Choroid plexus epithelial cell (primary cell): ENCODE measurements around the gene RTTN.

ENCODE experiments used
- DNase-seq: peaks from one replicate; pipeline ENCODE4 v3.0.0-alpha.2; 2010; ENCODE audit warnings: low read depth
- H3K4me3 ChIP-seq: 2 replicates; pipeline ENCODE4 v1.5.1; 2011; ENCODE audit warnings: low read depth, mild to moderate bottlenecking, control low read depth, low read length, moderate library complexity
- CTCF ChIP-seq: conservative IDR thresholded peaks from 2 replicates; pipeline ENCODE4 v1.5.1; 2011; ENCODE audit warnings: low read depth, mild to moderate bottlenecking, control low read depth, inconsistent platforms, low read length, moderate library complexity

The RTTN gene

DNA sequence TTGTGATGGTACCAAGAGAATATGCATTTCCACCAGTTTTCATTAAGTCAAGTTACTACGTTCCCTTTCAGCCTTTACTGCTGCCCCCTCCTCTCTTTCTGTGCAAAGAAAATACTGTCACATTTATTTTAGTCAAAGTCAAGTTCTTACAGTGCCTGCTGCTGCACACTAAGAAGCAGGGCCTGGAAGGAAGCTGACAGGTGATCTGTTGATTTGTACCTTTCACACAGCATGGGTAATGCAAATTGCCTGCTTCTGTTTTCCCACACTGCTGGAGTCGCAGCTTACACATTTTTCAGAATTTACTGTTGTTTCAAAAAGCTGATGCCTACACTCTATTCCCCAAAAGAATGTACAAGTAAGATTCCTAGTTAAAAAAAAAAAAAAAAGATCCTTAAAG, 209.1 kb downstream of the RTTN start:
- no peak for DNase-seq
- no peak for TF ChIP-seq CTCF
- H3K4me3 ChIP-seq, result no peak overlapping the region

DNA sequence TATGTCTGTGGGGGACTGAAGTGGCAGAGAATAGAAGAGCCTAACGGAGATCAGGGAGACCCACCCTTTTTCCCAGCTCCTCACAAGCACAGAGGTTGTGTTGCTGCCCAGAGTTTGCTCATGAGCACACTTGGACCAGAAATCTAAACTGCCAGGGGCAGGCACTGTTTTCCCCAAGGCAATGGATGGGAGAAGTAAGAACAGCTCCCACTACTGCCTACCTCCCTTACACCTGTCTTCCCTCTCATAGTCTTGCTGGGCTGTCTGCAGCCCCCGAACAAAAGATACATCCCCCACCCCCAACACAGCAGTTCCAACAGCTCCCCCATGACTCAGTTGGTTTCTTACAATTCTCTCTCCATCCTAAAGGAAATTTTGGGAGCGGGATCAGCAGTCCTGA, 209.7 kb downstream of the RTTN start:
- TF ChIP-seq CTCF, result no peak
- no peak for DNase-seq
- H3K4me3 ChIP-seq, result no peak overlapping the region

- peak; percentile 36 for DNase-seq
- no peak for TF ChIP-seq CTCF
- no peak overlapping the region for H3K4me3 ChIP-seq
Observed at GRCh38 chr18:69992776-69993175, 212.7 kb downstream of the RTTN start.

DNA sequence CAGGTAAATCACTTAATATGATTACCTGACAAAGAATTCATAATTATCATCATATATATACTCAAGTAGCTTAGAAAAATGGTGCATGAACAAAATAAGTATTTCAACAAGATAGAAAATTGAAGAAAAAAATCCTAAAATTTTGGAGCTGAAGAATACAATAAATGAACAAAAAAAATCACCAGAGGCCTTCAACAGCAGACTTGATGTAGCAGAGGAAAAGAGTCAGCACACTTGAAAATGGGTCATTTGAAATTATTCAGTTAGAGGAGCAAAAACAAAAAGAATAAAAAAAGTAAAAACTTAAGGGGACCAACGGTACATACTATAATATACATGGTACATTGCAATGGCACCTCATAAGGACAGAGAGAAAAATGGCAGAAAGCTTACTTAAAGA, 217.6 kb downstream of the RTTN start:
- no peak overlapping the region for H3K4me3 ChIP-seq
- no peak for TF ChIP-seq CTCF
- no peak for DNase-seq

DNA sequence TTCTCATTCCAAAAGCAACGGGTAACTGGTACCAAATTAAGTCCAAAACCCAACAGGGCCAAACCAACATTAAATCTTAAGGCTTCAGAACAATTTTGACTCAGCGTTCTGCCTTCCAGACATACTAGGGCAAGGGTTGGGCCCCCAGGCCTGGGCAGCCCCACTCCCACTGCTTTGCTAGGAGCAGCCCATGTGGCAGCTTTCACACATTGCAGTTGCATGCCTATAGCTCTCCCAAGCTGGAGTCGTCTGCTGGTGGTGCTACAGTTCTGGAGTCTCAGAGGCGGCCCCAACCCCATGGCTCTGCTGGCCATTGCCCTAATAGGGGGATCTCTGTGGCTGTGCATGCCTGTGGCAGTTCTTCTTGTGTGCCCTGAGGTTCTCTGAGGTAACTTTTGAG, 220.2 kb downstream of the RTTN start:
- DNase-seq, result no peak

DNA sequence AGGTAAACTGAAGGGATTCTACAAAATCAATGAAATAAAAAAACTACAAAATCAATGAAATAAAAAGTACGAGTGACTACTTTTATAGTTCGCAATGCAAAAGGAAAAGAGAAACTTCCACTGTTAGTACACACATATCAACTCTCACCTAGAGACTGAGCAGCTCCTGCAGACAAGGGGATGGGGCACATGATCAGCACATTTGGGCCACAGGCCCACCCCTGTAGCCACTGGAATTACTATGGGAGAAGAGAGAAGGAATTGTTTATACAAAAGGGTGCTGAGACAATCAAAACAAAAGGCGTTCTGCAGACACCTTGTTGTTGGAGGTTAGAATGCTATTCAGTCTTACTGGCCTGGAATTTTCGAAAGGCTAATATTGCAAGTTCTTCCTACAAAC, 223.1 kb downstream of the RTTN start:
- H3K4me3 ChIP-seq, result no peak overlapping the region
- no peak for TF ChIP-seq CTCF

More for the DNA sequence above, 220.2 kb downstream of the RTTN start:
- no peak overlapping the region for H3K4me3 ChIP-seq
- no peak for TF ChIP-seq CTCF

DNA sequence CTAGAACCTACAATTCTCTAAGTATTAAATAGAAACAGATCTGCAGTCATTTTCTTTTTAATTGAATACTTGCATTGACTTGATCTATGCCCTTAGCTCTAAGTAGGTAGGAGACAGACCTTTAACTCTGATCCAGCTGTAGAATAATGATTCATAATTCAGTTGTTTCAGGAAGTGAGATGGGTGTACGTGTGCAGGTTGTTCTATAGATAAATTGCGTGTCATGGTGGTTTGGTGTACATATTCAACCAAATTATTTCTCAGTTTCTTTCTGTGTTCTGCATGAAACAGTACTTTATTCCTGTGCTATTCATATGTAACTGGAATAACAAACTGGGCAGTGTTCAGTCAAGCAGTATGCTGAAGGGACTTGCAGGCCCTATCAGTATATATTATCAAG, 223.5 kb downstream of the RTTN start:
- H3K4me3 ChIP-seq, result no peak overlapping the region
- no peak for TF ChIP-seq CTCF
- no peak for DNase-seq

More for the DNA sequence above, 223.1 kb downstream of the RTTN start:
- no peak for DNase-seq
